Temporal lobe (tissue), 2 donors: Measurements from ENCODE around the gene RNF113B. TPM values are rescaled to one million over a fixed set of nuclear protein-coding genes. Genes with fewer than 3 reads are reported as not detected.

Experiments
- small RNA-seq: library from RNA; depleted of rRNA; stranded (forward); fragments of <200 nt; gene quantifications from one replicate; pipeline ENCODE3, GENCODE V24; 2014; ENCODE audit warnings: low replicate concordance
- total RNA-seq: library from RNA; depleted of rRNA; stranded (reverse); fragments of >200 nt; gene quantifications from one replicate; pipeline ENCODE4 v1.2.3, GENCODE V29; 2014

RNF113B gene
- total RNA-seq, 1 donor from 2014 or later = not detected

Small RNA genes lying within 50 kb of the gene (small RNA-seq; reads per million reads assigned to genes)
- gene MIR3170 = 0.16 reads per million

Other genes starting within 250 kb of the RNF113B start
- 232 TPM for gene IPO5, start 223.6 kb downstream of the RNF113B start, total RNA-seq
- gene FARP1, start 34.2 kb downstream of the RNF113B start, total RNA-seq = 79.2 TPM